Neuron (in vitro differentiated cells): ENCODE data around the gene NOA1.
A peak's percentile ranks its signal among the peaks of the same experiment; 100 is the strongest.

Source experiments
- H2AFZ ChIP-seq: one replicate; pipeline ENCODE4 v1.6.1; 2013; ENCODE audit warnings: low read depth, mild to moderate bottlenecking, inconsistent platforms, low read length, moderate library complexity
- H3K27me3 ChIP-seq: one replicate; pipeline ENCODE4 v1.6.1; 2013; ENCODE audit warnings: low read length; ENCODE audit not compliant: insufficient read depth
- H3K36me3 ChIP-seq: one replicate; pipeline ENCODE4 v1.6.1; 2013; ENCODE audit warnings: low read length; ENCODE audit not compliant: insufficient read depth
- H3K4me1 ChIP-seq: one replicate; pipeline ENCODE4 v1.6.1; 2013; ENCODE audit warnings: low read length; ENCODE audit not compliant: insufficient read depth
- H3K4me3 ChIP-seq: 2 replicates; pipeline ENCODE4 v1.5.1; 2013; ENCODE audit warnings: mild to moderate bottlenecking, low read length, moderate library complexity
- H3K9me3 ChIP-seq: one replicate; pipeline ENCODE4 v1.6.1; 2013; ENCODE audit warnings: low read length

NOA1 gene

GRCh38 chr4:56977321-56978012, at the start of gene NOA1:
TSS of gene NOA1 (minus strand) at chr4:56977606. CDS start at chr4:56977585, 21 bp downstream.
- Histone ChIP-seq H3K36me3 (peaks cover 14% of the 10 kb centered on the region), H2AFZ (peak within 1 kb of the TSS; percentile 50), H3K9me3 (peaks cover 11% of the 10 kb centered on the region), H3K27me3 (no peaks in the 10 kb centered on the region), H3K4me1 (peaks cover 14% of the 10 kb centered on the region), H3K4me3 (peak within 1 kb of the TSS; percentile 93)

GRCh38 chr4:57023104-57023503, 45.7 kb upstream of the NOA1 start:
- no peaks in the 10 kb centered on the region for H3K9me3 ChIP-seq
- no peaks in the 10 kb centered on the region for H3K4me1 ChIP-seq
- H3K27me3 ChIP-seq, result no peaks in the 10 kb centered on the region
- no peak overlapping the region for H2AFZ ChIP-seq
- H3K4me3 ChIP-seq, result no peak overlapping the region
- peaks cover 92% of the 10 kb centered on the region for H3K36me3 ChIP-seq

- Histone ChIP-seq H3K27me3 (no peaks in the 10 kb centered on the region), H3K4me3 (no peak overlapping the region), H3K9me3 (no peaks in the 10 kb centered on the region), H3K4me1 (no peaks in the 10 kb centered on the region), H2AFZ (no peak overlapping the region), H3K36me3 (peaks cover 94% of the 10 kb centered on the region)
Measured at GRCh38 chr4:57020467-57021101, 43.2 kb upstream of the NOA1 start.

- H2AFZ ChIP-seq, result no peak overlapping the region
- H3K4me3 ChIP-seq, result no peak overlapping the region
- no peaks in the 10 kb centered on the region for H3K9me3 ChIP-seq
- H3K4me1 ChIP-seq, result no peaks in the 10 kb centered on the region
- peaks cover 88% of the 10 kb centered on the region for H3K36me3 ChIP-seq
- H3K27me3 ChIP-seq, result no peaks in the 10 kb centered on the region
Measured at GRCh38 chr4:57018980-57019379, 41.6 kb upstream of the NOA1 start.

GRCh38 chr4:57013543-57014120, 36.2 kb upstream of the NOA1 start:
- no peaks in the 10 kb centered on the region for H3K27me3 ChIP-seq
- no peaks in the 10 kb centered on the region for H3K9me3 ChIP-seq
- no peaks in the 10 kb centered on the region for H3K4me1 ChIP-seq
- H3K4me3 ChIP-seq, result no peak overlapping the region
- peaks cover 80% of the 10 kb centered on the region for H3K36me3 ChIP-seq
- no peak overlapping the region for H2AFZ ChIP-seq

- Histone ChIP-seq H3K4me3 (no peak overlapping the region), H3K36me3 (peaks cover 80% of the 10 kb centered on the region), H3K27me3 (no peaks in the 10 kb centered on the region), H3K4me1 (no peaks in the 10 kb centered on the region), H3K9me3 (no peaks in the 10 kb centered on the region), H2AFZ (no peak overlapping the region)
Measured at GRCh38 chr4:56999751-57000150, 22.3 kb upstream of the NOA1 start.

- H3K27me3 ChIP-seq, result no peaks in the 10 kb centered on the region
- H3K4me3 ChIP-seq, result no peak overlapping the region
- H3K4me1 ChIP-seq, result no peaks in the 10 kb centered on the region
- H3K9me3 ChIP-seq, result no peaks in the 10 kb centered on the region
- no peak overlapping the region for H2AFZ ChIP-seq
- H3K36me3 ChIP-seq, result peaks cover 86% of the 10 kb centered on the region
Measured at GRCh38 chr4:56995525-56995924, 18.1 kb upstream of the NOA1 start.

GRCh38 chr4:56990109-56990905, 12.9 kb upstream of the NOA1 start:
- H3K4me3 ChIP-seq, result no peak overlapping the region
- no peaks in the 10 kb centered on the region for H3K9me3 ChIP-seq
- H3K4me1 ChIP-seq, result no peaks in the 10 kb centered on the region
- no peaks in the 10 kb centered on the region for H3K27me3 ChIP-seq
- H3K36me3 ChIP-seq, result peaks cover 87% of the 10 kb centered on the region
- H2AFZ ChIP-seq, result no peak overlapping the region

GRCh38 chr4:56986952-56987351, 9.5 kb upstream of the NOA1 start:
- H3K27me3 ChIP-seq, result no peaks in the 10 kb centered on the region
- H3K4me1 ChIP-seq, result no peaks in the 10 kb centered on the region
- no peak overlapping the region for H2AFZ ChIP-seq
- H3K4me3 ChIP-seq, result no peak overlapping the region
- peaks cover 66% of the 10 kb centered on the region for H3K36me3 ChIP-seq
- H3K9me3 ChIP-seq, result no peaks in the 10 kb centered on the region

GRCh38 chr4:56986192-56986591, 8.8 kb upstream of the NOA1 start:
- no peak overlapping the region for H3K4me3 ChIP-seq
- H3K36me3 ChIP-seq, result peaks cover 58% of the 10 kb centered on the region
- no peaks in the 10 kb centered on the region for H3K9me3 ChIP-seq
- H3K27me3 ChIP-seq, result no peaks in the 10 kb centered on the region
- H2AFZ ChIP-seq, result no peak overlapping the region
- H3K4me1 ChIP-seq, result peaks cover 3% of the 10 kb centered on the region

GRCh38 chr4:56981795-56982201, 4.4 kb upstream of the NOA1 start:
- Histone ChIP-seq H3K9me3 (no peaks in the 10 kb centered on the region), H2AFZ (no peak overlapping the region), H3K4me3 (no peak overlapping the region), H3K4me1 (peaks cover 8% of the 10 kb centered on the region), H3K36me3 (peaks cover 18% of the 10 kb centered on the region), H3K27me3 (no peaks in the 10 kb centered on the region)

GRCh38 chr4:56979421-56980072, 2.1 kb upstream of the NOA1 start:
- H3K9me3 ChIP-seq, result no peaks in the 10 kb centered on the region
- H3K4me3 ChIP-seq, result peak overlapping the region; percentile 93
- no peaks in the 10 kb centered on the region for H3K27me3 ChIP-seq
- peaks cover 4% of the 10 kb centered on the region for H3K36me3 ChIP-seq
- H3K4me1 ChIP-seq, result peaks cover 14% of the 10 kb centered on the region
- H2AFZ ChIP-seq, result no peak overlapping the region
